Upper lobe of left lung (tissue), 4 donors: ENCODE data around the gene KNL1.

Source experiments
- CTCF ChIP-seq, 6 experiments: fragments of 450-650 bp in 4 of 6; fragments of 200-600 bp in 2 of 6; sonication (generic) in 2 of 6; IDR thresholded peaks; one replicate each; pipeline ENCODE4 v1.5.1; 2016 to 2019; ENCODE audit warnings: antibody characterized with exemption in 6 of 6
- POLR2A ChIP-seq, 4 donors: fragments of 450-650 bp; IDR thresholded peaks; one replicate each; pipeline ENCODE4 v1.5.1; 2016 to 2017; ENCODE audit warnings: antibody characterized with exemption in 4 of 4, mild to moderate bottlenecking in 2 of 4

- no peak for TF ChIP-seq POLR2A (IDR thresholded peaks at IDR 0.05)
- TF ChIP-seq CTCF (IDR thresholded peaks at IDR 0.05) = no peak
Measured at GRCh38 chr15:40545457-40545856, 48.6 kb upstream of the KNL1 start.
